GM18526 (cell line): ENCODE measurements around the gene MRTFB.

Source experiments
- POLR2A ChIP-seq: IDR thresholded peaks from 3 replicates; pipeline ENCODE4 v1.6.1; 2011; ENCODE audit not compliant: insufficient read length; ENCODE audit errors: extremely low read depth

MRTFB gene

DNA sequence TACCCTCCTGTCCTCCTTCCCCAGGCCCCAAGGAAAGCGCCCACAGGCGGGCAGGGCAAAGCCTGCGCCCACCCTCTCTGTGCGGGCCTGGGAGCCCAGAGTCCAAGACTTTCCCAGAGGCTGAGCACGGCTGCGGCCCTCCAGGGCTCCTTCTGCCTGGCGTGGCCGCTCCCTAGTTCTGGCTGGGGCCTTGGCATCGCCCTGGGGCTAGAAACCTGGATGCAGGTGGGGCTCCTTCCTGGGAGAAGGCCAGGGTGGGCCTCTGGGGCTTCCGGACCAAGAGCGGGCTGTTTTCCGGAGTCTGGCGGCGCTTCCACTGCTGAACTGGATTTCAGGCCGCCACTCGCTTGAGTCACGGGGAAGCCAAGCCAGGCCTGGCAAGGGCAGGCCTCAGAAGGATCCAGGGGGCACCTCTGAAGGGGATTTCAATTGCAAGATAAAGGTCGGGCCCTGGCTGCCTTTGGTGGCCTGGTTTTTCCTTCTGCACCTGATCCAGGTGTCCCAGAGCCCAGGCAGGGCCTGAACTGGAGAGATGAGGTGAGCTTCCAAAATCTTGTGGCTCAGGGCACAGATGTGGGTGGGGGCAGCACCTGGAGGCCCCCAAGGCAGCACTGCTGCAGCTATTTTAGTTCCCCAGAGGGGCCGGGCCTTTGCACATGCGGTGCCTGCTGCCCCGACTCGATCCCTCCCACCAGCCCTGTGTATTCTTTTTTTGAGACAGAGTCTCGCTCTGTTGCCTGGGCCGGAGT is 227.4 kb downstream of the MRTFB start:
- TF ChIP-seq POLR2A: no peak

DNA sequence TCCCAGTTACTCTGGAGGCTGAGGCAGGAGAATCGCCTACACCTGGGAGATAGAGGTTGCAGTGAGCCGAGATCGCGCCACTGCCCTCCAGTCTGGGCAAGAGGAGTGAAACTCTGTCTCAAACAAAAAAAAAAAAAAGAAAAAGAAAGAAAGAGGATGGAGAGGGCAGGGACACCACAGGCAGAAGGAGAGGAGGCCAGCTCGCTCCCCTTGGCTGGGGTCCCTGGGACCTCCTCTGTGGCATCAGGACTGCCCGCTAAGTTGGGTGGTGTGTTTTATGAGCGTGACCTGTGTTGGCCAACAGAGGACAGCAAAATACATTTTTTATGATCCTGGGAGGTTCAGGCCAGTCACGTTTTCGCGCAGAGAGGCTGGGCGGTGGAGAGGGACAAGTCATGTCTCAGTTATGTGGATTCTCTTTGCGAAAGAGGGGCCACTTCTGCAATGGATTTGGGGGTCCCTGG is 229.6 kb downstream of the MRTFB start:
- no peak for TF ChIP-seq POLR2A

DNA sequence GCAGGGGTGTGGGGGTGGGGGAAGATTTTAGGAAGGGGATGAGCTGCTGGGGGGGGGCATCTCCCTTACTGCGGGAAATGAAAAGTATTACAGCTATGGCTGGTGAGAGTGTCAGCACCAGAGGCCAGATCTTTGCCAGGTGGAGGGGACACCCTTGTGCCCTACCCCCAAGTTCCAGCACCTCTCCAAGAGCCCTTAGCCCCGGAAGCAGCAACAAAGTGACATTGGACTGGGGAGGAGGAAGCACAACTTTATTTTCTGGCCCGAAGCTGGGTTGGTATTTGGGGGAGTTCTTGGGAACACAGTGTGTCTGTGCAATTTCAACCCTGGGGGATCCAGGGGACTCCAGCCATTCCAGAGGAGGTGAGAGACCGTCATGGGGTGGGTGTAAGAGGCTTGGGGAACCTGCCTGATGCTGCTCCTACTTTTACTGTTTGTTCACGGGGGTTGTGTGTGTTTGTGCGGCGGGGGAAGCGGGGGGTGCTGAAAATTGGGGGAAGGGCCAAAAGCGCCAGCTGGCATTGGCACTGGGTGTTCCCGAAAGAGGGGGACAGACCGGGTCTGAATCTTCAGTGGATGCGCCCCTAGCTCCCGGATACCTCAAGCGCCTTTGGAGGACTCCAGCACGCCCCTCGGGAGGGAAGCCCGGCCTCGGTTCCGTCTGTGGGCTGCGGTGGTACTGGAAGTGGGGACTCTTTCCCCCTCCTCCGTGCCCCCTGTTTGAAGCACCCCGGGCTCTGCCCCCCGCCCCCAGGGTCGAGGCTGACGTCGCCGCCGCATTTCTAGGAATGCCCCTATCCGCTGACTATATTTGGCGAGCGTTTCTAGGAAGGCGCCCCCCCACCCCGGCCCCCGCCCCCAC is 230.3 kb downstream of the MRTFB start:
- TF ChIP-seq POLR2A: no peak

DNA sequence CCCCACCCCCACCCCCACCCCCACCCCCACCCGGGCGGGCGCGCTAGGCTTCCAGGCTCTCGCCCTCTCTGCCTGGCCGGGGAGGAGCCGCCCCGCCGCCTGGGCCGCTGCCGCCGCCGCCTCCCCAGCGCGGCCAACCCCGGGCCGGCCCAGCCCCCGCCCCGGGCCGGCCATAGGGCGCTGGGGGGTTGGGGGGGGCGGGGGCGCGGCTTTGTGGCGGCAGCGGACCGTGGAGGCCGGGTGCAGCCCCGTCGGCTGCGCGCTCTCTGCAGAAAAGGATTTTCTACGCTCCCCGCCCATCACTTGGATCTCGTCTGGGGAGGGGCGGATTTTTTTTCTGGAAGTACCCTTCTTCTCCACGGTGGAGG is 230.9 kb downstream of the MRTFB start:
- TF ChIP-seq POLR2A: peak; percentile 48

DNA sequence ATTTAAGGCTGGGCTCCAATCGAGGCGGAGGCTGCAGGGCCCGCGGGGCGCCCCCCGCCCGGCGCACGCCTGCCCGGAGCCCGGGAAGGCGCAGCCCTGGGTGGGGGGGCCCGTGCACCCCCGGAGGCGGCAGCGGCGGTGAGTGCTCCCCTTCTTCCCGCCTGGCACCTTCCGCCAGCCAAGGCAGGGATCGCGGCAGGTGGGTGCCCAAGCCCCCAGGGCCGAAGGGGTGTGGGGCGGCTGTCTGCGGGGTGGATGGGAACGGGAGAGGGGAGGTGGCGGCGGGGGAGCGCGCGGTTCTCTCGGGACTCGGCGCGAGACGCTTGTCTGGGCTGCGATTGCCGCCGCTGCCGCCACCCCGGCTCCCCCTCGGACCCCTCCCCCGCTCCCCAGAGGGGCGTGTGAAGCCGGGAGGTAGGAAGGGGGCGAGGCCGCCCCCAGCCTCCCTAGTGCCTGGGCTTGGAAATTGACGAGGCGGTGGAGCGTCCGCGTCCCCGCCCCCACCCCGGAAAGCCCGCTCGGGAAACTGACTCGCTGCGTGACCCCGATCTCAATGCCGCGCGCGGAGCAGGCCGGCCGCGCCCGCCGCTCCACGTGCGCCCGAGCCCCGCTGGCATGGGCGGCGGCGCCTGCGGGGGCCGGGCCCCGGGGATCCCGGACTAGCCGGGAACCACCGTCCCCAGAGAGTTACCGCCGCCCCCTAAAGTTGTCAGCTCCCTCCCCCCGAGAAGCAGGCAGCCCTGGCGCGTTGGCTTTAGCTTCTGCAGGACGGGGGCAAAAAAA is 231.5 kb downstream of the MRTFB start:
- no peak for TF ChIP-seq POLR2A

DNA sequence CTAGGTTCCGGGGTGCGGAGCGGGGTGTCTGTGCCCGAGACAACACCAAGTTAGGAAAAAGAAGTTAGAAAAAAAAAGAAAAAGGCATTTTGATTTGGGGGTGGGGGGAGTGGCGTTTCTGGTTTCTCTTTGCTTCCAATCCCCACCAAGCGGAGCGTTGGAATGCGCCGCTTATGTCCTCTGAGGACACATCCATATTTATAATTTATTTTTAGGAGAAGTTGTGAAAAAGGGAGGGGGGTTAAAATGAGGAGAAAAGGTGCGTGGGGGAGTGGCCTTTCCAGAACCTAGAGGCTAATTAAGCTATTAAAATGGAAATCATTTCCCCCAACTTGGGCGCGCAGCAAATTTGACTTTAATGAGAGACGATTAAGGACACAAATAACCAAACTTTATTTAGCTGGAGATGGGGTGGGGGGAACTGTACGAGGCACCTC is 232.1 kb downstream of the MRTFB start:
- TF ChIP-seq POLR2A: no peak

DNA sequence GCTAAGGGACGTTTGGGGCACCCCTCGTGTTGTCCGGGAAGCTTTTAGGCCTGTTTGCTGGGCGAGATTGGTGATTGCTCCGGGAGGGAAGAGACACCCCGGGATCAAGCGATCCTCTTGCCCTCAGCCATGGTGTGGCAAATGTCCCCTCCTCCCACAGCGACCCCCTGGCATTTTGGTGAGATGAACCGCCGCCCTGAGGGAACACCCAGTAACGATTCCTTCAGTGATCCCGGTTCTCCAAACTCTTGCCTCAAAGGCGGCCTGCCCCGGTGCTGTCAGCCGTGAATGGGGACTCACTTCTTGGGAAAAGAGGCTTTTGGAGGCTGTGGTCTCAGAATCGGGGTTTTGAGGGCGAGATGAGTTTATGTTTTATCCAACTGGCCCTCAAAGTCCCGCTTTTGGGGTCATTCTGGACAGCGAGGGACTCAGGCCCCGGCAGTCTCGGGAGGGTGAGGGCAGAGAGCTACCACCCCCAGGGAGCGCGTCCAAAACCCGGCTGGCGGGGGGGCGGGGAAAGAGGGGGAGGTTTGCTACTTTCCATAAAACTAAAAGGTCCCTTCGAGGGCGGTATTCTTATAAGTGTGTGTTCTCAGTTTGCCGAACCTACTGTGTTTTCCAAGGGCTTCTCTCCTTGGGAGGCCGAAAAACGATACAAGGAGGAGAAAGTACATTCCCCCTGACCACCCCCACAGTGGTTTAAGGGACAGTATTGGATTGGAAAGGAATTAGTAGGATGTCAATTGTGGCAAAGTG is 232.7 kb downstream of the MRTFB start:
- TF ChIP-seq POLR2A: no peak

DNA sequence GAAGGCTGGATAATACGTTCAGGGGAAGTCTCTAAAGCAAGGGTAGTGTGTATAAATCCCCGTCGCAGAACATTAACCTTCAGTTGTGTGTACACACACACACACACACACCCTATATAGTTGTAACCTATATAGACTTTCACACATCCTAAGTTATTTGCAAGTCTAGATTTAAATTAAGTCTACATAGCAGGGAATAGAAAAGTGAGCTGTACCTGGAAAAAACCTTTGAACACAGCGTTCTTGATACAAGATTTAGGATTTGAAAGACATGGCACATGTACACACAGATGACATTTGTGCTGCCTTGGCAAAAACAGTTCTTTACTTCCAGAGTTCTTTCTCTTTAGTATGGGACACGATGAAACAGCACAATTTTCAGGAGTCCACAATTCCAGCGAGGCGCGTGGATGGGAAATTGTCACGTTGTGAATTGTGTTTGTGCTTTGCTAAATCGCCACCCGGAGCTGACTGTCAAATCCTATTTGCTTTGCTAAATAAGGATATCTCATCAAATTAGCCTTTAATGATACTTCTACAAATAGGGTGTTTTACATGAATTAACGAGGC is 233.9 kb downstream of the MRTFB start:
- TF ChIP-seq POLR2A: no peak

DNA sequence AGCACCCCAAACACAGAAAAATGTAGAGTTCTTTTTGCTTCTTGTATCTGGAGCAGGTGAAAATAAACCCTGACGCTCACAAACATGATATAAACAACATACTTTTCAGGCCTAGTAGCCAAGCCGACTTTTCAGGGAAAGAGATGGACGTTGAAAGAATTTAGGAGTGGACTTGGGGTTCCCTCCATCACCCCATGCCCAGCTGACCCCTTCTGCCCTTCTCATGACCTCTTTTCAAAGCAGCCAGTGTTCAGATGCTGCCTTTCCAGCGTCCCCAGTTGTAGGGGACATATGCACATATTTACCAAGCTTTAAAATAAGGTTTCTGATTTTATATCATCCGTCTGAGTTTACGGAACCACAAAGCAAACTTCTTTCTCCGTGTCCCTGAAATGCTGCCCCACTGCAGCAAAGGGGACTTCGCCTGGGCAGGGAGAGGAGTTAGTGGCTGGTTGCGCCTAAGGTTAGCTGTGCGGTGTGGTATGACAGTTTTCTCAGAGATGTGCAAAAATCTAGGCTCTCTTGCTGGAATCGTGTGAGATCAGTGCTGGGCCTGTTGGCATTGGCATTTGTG is 235.5 kb downstream of the MRTFB start:
- TF ChIP-seq POLR2A: no peak

DNA sequence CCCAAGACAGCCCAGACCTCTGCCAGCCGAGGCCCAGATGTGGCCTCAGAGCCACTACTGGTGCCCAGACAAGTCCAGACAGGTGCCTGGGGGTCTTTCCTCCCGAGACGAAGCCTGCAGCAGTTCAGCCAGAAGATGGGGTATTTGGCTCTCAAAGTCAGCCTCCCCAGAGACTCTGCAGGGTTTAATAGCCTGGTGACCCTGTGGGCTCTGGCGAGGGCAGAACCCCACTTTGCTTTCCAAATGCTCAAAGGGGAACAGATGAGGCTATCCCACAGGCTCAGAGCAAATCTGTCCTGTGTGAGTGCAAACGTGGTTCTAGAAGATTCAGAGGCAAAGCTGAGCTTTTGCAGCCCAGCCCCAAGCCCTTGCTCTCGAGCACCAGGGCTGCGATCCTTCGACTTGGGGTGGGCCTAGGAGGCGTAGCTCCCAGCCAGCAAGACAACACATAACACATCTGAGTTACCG is 236.0 kb downstream of the MRTFB start:
- TF ChIP-seq POLR2A: no peak

DNA sequence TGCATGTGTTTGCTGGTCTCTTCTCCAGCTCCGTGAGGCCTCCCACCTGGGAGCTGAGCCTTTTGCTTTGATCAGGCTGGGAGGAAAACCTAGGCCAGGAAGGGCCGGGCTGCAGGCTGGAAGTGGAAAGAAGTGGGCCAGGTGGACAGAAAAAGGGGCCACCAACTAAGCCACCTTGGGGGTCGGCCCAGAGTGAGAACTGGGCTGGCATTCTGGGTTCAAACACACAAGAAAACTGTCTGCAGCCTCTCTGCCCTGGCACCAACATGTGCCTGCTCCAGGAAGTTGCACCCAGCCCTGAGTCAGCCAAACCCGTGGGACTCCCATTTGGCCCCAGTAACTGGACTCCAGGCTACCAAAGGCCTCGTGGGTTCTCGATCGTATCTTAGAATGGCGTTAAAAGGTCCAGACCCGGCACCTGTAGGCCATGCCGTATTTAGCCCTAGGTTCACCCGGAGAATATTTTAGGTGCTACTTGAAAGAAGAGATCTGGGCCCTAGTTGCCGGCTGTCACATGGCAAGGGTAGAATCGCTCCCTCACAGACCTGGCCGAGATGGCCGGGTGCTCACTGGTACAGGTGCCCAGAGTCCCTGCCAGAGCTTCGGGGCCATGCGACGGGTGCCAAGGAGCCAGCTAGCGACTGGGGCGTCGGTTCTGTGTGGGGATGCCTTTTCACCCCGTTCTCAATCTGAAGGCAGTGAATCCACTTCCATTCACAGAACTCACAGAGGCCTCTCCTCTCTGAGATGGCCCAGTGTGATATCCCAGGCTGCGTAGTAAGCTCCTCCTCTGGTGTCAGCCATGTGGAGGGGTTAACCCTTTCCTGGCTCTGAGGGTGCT is 236.6 kb downstream of the MRTFB start:
- TF ChIP-seq POLR2A: no peak

DNA sequence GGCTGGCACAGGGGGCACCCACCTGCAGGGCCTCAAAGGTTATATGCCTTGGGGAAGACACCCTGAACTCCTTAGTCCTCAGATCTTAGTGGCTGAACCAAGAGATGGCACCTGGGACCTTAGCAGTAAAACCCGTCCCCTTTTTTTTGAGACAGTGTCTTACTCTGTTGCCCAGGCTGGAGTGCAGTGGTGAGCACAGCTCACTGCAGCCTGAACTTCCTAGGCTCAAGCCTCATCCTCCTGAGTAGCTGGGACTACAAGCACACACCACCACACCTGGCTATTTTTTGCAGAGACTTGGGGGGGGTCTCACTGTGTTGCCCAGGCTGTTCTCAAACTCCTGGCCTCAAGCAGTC is 237.2 kb downstream of the MRTFB start:
- no peak for TF ChIP-seq POLR2A

DNA sequence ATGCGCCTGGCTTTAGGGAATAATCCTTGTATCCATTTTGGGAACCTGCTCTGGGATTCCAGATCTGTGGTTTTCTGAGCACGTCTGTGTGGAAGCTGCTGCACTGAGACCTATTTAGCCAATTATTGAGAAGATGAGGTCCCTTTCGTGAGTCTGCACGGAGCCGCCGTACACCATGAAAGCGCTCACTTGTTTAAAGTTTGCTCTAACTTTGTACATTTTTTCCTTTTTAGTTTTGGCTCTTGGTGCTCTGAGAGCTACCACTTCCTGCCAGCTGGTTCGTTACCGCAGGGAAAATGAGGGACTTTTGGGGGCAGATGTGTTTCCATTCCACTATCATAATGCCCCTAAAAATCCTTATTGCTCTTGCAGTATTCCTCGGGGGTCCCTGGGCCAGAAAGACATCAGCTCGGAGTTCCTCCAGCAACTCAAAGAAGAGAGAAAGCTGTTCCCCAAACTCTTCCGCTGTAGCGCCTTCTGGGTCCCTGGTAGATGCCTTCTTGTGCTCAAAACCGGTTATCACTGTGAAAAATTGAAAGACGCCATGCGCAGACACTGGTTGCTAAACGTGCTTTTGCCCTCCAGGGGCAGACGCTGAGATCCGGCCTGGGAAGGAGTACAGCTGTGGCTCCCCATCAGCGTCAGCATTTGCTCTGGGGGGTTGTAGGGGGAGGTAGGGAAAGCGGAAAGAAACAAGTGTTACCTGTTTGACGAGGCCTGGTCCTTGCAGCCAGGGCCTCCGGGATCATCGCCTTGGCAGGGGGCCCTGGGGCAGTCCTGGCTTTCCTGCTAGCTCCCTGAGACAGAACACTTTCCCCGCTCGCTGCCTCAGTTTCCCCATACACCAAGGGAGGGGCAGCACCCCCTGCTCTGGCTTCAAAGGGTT is 238.1 kb downstream of the MRTFB start:
- TF ChIP-seq POLR2A: peak; percentile 14

DNA sequence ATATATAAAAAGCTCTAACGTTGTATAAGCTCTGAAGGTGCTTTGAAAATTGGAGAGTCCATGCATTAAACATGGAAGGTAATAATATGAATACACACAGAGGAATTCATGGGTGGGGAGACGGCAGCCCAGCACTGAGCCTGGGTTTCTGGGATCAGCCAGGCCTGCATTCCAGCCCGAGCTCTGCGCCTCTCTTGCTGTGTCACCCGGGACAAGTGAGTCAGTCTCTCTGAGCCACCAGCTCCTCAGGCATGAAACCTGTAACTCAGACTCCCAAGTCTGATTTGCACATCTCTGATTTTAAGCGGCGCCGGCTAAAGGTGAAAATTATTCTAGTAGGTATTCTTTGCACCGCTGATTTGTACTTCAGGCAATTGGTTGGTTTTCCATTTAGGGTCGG is 238.8 kb downstream of the MRTFB start:
- no peak for TF ChIP-seq POLR2A
